SK-N-MC (cell line): ENCODE data around the gene ANTXR1.
A peak's percentile ranks its signal among the peaks of the same experiment; 100 is the strongest.

Experiments
- DNase-seq: peaks from one replicate; pipeline ENCODE4 v3.0.0-alpha.2; 2011; ENCODE audit warnings: low read depth, low spot score
- H3K27ac ChIP-seq: fragments of 200-600 bp; sonication (generic); 2 replicates; pipeline ENCODE4 v1.5.1; 2016; ENCODE audit warnings: mixed run types
- H3K36me3 ChIP-seq: fragments of 200-600 bp; sonication (generic); 2 replicates; pipeline ENCODE4 v1.6.1; 2017; ENCODE audit warnings: antibody characterized with exemption, low read length, mixed read lengths; ENCODE audit not compliant: insufficient read depth
- H3K4me3 ChIP-seq: fragments of 200-600 bp; sonication (generic); 2 replicates; pipeline ENCODE4 v1.5.1; 2016
- H3K9ac ChIP-seq: fragments of 200-600 bp; sonication (generic); 2 replicates; pipeline ENCODE4 v1.8.0; 2017; ENCODE audit warnings: mixed run types, mixed read lengths; ENCODE audit not compliant: insufficient read length
- H3K9me3 ChIP-seq: fragments of 200-600 bp; sonication (generic); 2 replicates; pipeline ENCODE4 v1.6.1; 2017; ENCODE audit warnings: low read depth, mild to moderate bottlenecking, antibody characterized with exemption, low read length, moderate library complexity, mixed read lengths
- EZH2 ChIP-seq: fragments of 200-600 bp; sonication (generic); IDR thresholded peaks from one replicate; pipeline ENCODE4 v1.6.1; 2017; ENCODE audit warnings: antibody characterized with exemption
- FOXP2 ChIP-seq: optimal IDR thresholded peaks from 2 replicates; pipeline ENCODE3; 2011; ENCODE audit warnings: mild to moderate bottlenecking, moderate library complexity; ENCODE audit not compliant: insufficient read depth; ENCODE audit errors: extremely low read length, control extremely low read depth
- POLR2AphosphoS5 ChIP-seq: IDR thresholded peaks from 2 replicates; pipeline ENCODE4 v1.6.1; 2012; ENCODE audit warnings: mild to moderate bottlenecking, low read depth, low read length, borderline replicate concordance

The ANTXR1 gene

DNA sequence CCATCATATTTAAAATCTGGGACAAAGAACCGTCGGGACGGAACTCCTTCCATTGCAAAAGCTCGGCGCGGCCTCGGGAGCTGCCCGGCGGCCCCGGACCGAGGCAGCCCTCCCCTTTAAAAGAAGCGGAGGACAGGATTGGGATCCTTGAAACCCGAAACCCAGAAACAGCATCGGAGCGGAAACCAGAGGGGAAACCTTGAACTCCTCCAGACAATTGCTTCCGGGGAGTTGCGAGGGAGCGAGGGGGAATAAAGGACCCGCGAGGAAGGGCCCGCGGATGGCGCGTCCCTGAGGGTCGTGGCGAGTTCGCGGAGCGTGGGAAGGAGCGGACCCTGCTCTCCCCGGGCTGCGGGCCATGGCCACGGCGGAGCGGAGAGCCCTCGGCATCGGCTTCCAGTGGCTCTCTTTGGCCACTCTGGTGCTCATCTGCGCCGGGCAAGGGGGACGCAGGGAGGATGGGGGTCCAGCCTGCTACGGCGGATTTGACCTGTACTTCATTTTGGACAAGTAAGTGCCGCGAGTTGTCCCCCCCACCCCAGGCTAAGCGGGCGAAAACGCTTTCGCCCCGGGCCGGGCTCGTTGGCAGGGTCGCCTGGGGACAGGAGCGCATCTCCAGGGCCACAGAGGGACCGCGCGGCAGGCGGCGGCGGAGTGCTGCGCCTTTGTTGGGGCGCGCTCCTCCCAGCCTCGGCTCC lies at the start of gene ANTXR1:
ANTXR1 (plus strand) TSS at position 38 of the 698 bp plus-strand sequence; CDS start at position 359, 321 bp downstream.
- no peak for DNase-seq
- no peaks in the 10 kb centered on the region for H3K9me3 ChIP-seq
- peak within 1 kb of the TSS; percentile 83 for H3K9ac ChIP-seq
- H3K27ac ChIP-seq, result no peak within 1 kb of the TSS; the same call in 1 of the 2 replicates
- peak; percentile 73 for TF ChIP-seq POLR2AphosphoS5
- no peak for TF ChIP-seq EZH2
- no peak for TF ChIP-seq FOXP2
- peak within 1 kb of the TSS; percentile 94 for H3K4me3 ChIP-seq
- no peaks in the 10 kb centered on the region for H3K36me3 ChIP-seq

DNA sequence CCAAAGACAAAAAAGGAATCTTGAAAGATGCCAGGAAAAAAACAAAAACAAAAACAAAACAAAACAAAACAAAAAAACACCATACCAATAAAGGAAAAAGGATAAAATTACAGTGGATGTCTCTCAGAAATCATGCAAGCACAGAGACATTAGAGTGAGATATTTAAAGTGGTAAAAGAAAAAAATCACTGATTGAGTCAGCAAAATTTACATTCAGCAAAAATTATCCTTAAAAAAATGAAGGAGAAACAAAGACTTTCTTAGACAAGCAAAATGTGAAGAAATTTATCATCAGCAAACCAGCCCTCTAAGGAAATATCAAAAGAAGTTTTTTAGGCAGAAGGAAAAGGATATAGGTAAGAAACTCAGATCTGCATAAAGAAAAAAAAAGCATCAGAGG lies 48.7 kb upstream of the ANTXR1 start:
- no peak overlapping the region for H3K4me3 ChIP-seq
- TF ChIP-seq FOXP2 (no peak), POLR2AphosphoS5 (no peak), EZH2 (no peak)
- H3K9ac ChIP-seq, result no peak overlapping the region
- no peaks in the 10 kb centered on the region for H3K9me3 ChIP-seq
- no peaks in the 10 kb centered on the region for H3K36me3 ChIP-seq
- no peak for DNase-seq
- H3K27ac ChIP-seq, result no peak overlapping the region

DNA sequence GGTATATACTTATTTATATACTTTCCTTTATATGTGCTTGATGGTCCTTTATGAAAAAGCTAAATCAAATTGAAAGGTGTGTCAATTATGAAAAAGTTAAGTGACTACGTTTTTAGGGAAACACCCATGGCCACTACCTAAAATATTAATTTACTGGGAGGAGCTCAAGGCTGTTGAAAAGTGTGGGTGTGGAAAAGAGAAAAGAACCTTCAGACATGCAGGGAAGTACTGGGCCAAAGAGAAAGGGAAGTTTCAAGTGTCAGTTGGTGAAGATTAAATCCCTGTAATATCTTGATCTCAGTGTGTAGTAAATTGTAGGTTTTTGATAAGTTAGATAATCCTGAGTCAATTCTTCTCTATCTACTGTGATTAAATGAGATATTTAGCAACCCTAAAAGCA lies 44.8 kb upstream of the ANTXR1 start:
- peak overlapping the region; percentile 63 for H3K27ac ChIP-seq
- H3K36me3 ChIP-seq, result no peaks in the 10 kb centered on the region
- H3K9ac ChIP-seq, result no peak overlapping the region
- no peak overlapping the region for H3K4me3 ChIP-seq
- no peaks in the 10 kb centered on the region for H3K9me3 ChIP-seq
- no peak for TF ChIP-seq EZH2
- TF ChIP-seq POLR2AphosphoS5, result no peak
- TF ChIP-seq FOXP2, result no peak
- no peak for DNase-seq

DNA sequence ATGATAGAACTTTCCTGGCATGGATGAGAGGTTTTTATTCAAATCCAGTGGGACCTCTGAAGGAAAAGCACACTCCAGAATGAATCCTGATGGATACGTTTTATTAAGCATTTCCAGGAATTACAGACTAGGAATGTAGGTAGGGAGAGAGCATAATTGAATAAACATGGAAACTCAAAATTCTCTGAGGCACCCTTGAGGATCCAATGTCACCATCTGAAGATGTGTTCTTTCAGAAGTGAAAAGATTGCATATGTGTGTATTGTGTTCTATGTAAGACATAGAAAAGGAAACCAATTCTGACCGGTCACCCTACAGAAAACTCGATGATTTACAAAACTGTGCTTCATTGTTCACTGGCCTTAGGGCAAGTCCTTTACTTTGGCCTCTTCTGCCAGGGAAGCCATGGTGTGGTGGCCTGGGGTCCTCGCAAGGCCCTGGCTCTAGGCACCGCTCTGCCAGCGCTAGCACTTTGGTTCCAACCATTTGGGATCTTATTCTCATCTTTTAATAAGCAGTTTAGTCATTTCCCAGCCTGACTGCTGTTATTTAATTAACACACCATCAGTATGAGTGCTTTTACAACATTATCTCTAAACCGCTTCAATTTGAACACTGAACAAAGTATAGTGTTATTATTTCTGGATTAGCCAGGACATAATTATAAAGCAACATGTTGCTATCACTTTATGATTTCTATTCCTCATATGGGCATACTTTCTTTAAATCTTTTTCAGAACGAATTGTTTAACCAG lies 43.1 kb upstream of the ANTXR1 start:
- Histone ChIP-seq H3K4me3 (no peak overlapping the region), H3K27ac (no peak overlapping the region), H3K9me3 (no peaks in the 10 kb centered on the region), H3K36me3 (no peaks in the 10 kb centered on the region), H3K9ac (no peak overlapping the region)
- DNase-seq, result no peak
- no peak for TF ChIP-seq FOXP2
- TF ChIP-seq EZH2, result no peak
- TF ChIP-seq POLR2AphosphoS5, result no peak

DNA sequence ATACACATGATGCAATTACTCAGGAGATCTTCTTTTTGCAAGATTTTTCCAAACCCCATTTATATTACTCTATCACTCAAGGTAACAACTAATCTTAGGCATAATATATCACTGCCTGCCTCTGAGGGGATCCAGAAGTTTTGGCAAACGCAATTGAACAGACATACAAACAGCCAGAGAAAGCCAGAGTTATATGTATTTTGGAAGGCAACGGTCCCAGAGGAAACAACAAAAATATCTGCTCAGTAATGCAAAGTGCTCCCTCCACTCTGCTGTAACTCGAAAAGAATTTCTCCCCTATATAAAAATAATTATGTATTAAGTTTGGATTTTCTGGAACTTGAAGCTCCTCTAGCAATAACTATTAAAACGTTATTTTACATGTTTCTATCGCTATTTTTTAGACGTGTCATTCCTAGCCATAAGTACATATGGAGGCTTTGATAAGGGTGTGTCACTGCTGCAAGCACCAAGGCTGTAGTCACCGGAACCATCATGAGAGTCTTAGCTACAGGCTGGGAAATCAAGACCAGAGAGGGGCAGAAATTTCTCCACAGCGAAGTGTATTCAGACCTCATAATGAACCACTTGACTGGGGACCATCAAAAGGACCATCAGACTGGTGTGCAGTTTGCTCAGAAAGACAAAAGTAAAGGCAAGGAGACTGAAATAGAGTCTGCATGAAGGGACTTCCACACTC lies 42.3 kb upstream of the ANTXR1 start:
- no peaks in the 10 kb centered on the region for H3K9me3 ChIP-seq
- H3K27ac ChIP-seq, result no peak overlapping the region
- no peak for TF ChIP-seq EZH2
- TF ChIP-seq POLR2AphosphoS5, result no peak
- no peak for TF ChIP-seq FOXP2
- DNase-seq, result no peak
- no peak overlapping the region for H3K9ac ChIP-seq
- no peak overlapping the region for H3K4me3 ChIP-seq
- H3K36me3 ChIP-seq, result no peaks in the 10 kb centered on the region

DNA sequence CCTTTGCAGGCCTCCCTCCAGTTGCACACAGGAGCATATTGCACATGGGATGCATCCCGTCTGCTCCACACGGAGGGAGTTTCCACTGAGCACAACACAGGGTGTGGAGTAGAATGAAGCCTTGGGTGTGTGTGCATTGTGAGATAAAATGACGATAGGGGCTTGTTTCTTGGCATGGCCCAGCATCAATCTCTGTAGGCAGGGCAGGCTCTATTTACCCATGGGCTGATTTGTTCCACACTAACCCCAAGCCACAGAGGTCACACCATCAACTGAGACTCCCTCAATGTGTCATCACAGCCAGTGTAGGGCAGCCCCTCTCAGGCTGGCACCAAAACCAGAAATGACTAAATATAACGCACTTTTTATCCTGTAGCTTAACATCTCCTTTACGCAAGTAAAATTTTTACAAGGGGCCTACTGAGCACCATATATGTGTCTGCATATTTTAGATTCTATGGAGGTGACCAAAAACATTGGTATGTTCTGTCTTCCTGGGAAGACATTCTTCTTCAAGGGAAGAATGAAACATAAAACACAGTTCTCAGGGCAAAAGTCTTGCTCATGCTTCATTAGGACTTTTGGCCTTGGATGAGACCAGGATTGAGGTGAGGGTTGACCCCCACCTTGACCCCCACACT lies 41.3 kb upstream of the ANTXR1 start:
- Histone ChIP-seq H3K9me3 (no peaks in the 10 kb centered on the region), H3K9ac (no peak overlapping the region), H3K36me3 (no peaks in the 10 kb centered on the region), H3K27ac (no peak overlapping the region), H3K4me3 (no peak overlapping the region)
- no peak for DNase-seq
- TF ChIP-seq FOXP2 (no peak), EZH2 (no peak), POLR2AphosphoS5 (no peak)

DNA sequence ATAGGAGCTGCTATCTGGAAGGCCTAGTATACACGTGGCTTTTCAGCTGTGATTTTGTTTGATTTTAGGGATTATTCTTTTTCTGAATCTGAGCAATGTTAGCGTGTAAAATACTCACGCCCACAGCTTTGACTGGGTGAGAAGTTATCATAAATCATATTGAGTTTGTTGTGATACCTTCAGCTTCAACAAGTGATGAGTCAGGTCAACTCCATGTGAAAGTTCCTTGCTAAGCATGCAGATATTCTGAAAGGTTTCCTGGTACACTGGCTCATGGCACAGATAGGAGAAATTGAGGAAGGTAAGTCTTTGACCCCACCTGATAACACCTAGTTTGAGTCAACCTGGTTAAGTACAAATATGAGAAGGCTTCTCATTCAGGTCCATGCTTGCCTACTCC lies 38.7 kb upstream of the ANTXR1 start, which contains the start of gene GKN1:
GKN1 (plus strand) TSS at position 386 of the 400 bp plus-strand sequence. CDS start 42 bp downstream, outside the sequence.
- DNase-seq, result no peak
- TF ChIP-seq EZH2 (no peak), POLR2AphosphoS5 (no peak), FOXP2 (no peak)
- Histone ChIP-seq H3K27ac (no peak within 1 kb of the TSS), H3K36me3 (no peaks in the 10 kb centered on the region), H3K4me3 (no peak within 1 kb of the TSS), H3K9ac (no peak within 1 kb of the TSS), H3K9me3 (no peaks in the 10 kb centered on the region)

DNA sequence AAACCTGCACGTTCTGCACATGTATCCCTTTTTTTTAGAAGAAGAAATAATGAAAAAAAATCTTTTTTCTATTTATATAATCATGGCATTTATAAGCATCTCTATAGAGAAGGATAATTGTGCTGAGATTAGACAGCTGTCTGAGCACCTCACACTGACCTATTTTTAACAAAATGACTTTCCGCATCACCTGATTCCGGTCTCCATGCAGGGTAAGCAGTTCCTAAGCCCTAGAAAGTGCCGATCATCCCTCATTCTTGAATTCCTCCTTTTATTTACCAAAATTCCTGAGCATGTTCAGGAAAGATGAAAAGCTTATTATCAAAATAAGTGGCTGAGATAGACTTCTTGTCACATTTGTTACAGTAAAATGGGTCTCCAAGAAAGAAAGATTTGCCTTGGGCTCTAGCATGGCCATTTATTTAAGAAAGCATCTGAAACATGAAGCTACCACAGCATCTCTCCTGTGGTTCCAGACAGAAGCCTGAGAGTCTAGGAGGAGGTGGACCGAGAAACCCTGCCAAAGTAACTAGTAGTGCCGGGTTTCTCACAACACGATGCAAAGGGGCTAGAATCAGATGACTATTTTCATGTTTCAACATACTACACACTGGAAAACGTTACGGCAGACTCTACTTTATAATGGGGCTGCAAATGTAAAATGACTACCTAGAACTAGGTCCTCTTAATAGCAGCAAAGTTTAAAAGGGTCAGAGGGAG lies 37.9 kb upstream of the ANTXR1 start:
- no peak for TF ChIP-seq FOXP2
- TF ChIP-seq POLR2AphosphoS5, result no peak
- TF ChIP-seq EZH2, result no peak
- Histone ChIP-seq H3K9ac (no peak overlapping the region), H3K36me3 (no peaks in the 10 kb centered on the region), H3K4me3 (no peak overlapping the region), H3K9me3 (no peaks in the 10 kb centered on the region), H3K27ac (no peak overlapping the region)
- no peak for DNase-seq
